ENCODE results near the gene IFNK. TPM values are rescaled to one million over a fixed set of nuclear protein-coding genes. Genes with fewer than 3 reads are reported as not detected.
A peak's percentile ranks its signal among the peaks of the same experiment; 100 is the strongest.

The IFNK gene
- total and polyA plus RNA-seq, 11 donors = not detected

GRCh38 chr9:27545471-27545870 lies 21.4 kb downstream of the IFNK start:
- DNase-seq (no peak), ATAC-seq (no peak)
- H3K4me1 ChIP-seq = peaks cover 0 to 13% (median 3%) of the 10 kb centered on the region in 12 donors
- TF ChIP-seq CTCF (IDR thresholded peaks at IDR 0.05) = no peak
- no peak for TF ChIP-seq POLR2A (IDR thresholded peaks at IDR 0.05)
- intact Hi-C loops (cut with DNase I) = loop anchor here in 4 of 10 donors (5.0 to 10.0 kb wide), 3 partner anchors 208 to 511 kb away; no protein-coding TSS in a partner anchor
- H3K27me3 ChIP-seq = no peaks in the 10 kb centered on the region
- 95 to 97% (median 97%) methylated on average over 3 of the region's 3 CpGs for WGBS, 4 donors
- H3K27ac ChIP-seq = no peak overlapping the region
- no peak overlapping the region for H3K4me3 ChIP-seq
- no peaks in the 10 kb centered on the region for H3K9me3 ChIP-seq
- H3K36me3 ChIP-seq = peaks cover 0 to 79% (median 50%) of the 10 kb centered on the region in 9 donors

- DNase-seq = no peak
- H3K9me3 ChIP-seq = no peaks in the 10 kb centered on the region
- H3K36me3 ChIP-seq = peaks cover 0 to 99% (median 76%) of the 10 kb centered on the region in 9 donors
- peak overlapping the region in 3 of 12 donors; percentile 2 to 39 (median 34) for H3K27ac ChIP-seq
- no peak overlapping the region for H3K4me3 ChIP-seq
- TF ChIP-seq POLR2A (IDR thresholded peaks at IDR 0.05) = no peak
- TF ChIP-seq CTCF (IDR thresholded peaks at IDR 0.05) = peak; percentile 25 to 67 (median 54)
- H3K4me1 ChIP-seq = peaks cover 0 to 6% (median 0%) of the 10 kb centered on the region in 12 donors
- intact Hi-C loops (cut with DNase I) = loop anchor here in 8 of 10 donors (1.0 to 10.0 kb wide), 6 partner anchors 211 to 513 kb away; no protein-coding TSS in a partner anchor
- 42 to 49% (median 45%) methylated on average over 10 of the region's 10 CpGs for WGBS, 4 donors
- H3K27me3 ChIP-seq = no peaks in the 10 kb centered on the region
- ATAC-seq = peak; percentile 77 to 88 (median 84)
These were observed 24.1 kb downstream of the IFNK start for GRCh38 chr9:27548055-27548741.

DNA sequence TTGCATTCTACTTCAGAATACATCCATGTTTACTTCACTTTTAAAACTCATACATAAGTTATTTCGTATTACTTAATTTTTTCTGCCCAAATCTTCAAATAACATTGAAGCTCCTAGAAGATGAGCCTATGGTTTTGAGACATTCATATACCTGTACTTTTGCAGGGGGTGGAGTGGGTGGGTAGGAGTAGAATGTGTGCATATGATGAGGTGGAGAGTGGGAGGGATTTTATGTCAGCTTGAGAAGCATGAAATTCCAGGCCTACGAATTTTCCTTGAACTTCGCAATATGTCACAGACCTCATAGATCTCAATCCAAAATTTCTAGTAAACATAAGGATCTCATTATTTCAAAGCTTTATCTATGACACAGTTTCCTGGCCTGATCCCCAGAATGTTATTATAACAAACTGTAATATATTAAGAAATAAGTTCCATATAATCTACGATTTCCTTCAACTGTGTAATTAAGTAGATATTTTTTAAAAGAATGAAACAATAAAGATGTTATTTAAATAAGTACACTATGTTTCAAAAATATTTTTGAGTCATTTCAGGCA lies 25.2 kb downstream of the IFNK start:
- no peaks in the 10 kb centered on the region for H3K9me3 ChIP-seq
- no peak for TF ChIP-seq CTCF (IDR thresholded peaks at IDR 0.05)
- no peak for TF ChIP-seq POLR2A (IDR thresholded peaks at IDR 0.05)
- 78 to 84% (median 82%) methylated on average over 4 of the region's 4 CpGs for WGBS, 4 donors
- peaks cover 0 to 6% (median 0%) of the 10 kb centered on the region in 12 donors for H3K4me1 ChIP-seq
- peaks cover 0 to 99% (median 80%) of the 10 kb centered on the region in 9 donors for H3K36me3 ChIP-seq
- H3K27me3 ChIP-seq = no peaks in the 10 kb centered on the region
- intact Hi-C loops (cut with DNase I) = loop anchor here in 7 of 10 donors (2.0 to 10.0 kb wide), 4 partner anchors 212 to 514 kb away; no protein-coding TSS in a partner anchor
- H3K4me3 ChIP-seq = no peak overlapping the region
- H3K27ac ChIP-seq = no peak overlapping the region
- ATAC-seq = no peak
- DNase-seq = no peak

DNA sequence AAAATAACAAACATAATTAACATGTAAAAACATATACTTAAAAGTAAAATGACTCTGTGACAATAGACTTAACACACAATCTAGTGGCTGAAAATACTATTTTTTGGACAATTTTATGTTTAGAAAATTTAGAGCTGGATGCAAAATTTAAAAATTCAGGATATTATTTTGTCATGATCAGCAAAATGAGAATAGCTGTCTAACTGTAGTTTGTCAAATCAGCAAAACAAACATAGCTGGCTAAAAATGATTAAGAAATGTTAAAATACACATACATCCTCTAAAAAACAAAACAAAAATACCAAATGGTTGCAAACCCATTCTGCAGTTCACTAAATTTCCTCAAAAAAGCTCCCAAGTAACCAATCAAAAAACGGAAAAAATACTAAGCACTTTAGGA lies 30.6 kb downstream of the IFNK start:
- Histone ChIP-seq H3K27me3 (no peaks in the 10 kb centered on the region), H3K4me3 (no peak overlapping the region), H3K36me3 (peaks cover 3 to 100% (median 96%) of the 10 kb centered on the region in 9 donors), H3K4me1 (no peaks in the 10 kb centered on the region), H3K9me3 (no peaks in the 10 kb centered on the region), H3K27ac (no peak overlapping the region)
- intact Hi-C loops (cut with DNase I) = loop anchor here in 2 of 10 donors (5.0 to 10.0 kb wide), 2 partner anchors 222 to 530 kb away; no protein-coding TSS in a partner anchor
- no peak for TF ChIP-seq CTCF (IDR thresholded peaks at IDR 0.05)
- TF ChIP-seq POLR2A (IDR thresholded peaks at IDR 0.05) = no peak
- DNase-seq (no peak), ATAC-seq (no peak)
- WGBS, 4 donors = 91 to 98% (median 98%) methylated on average over 1 of the region's 1 CpG

All from heart left ventricle (tissue), 16 donors.